ENCODE results near the gene ZNF521. TPM values are rescaled to one million over a fixed set of nuclear protein-coding genes. Genes with fewer than 3 reads are reported as not detected.

Gene ZNF521
- total and polyA plus RNA-seq, 10 of the 15 experiments (the other 5 are each of a cell fraction or from before 2014, with no cell fraction given) = 0.02 to 0.05 (median 0.04) TPM; not detected in 6

GRCh38 chr18:25228410-25228809 lies 123.6 kb downstream of the ZNF521 start:
- BruUV-seq (replicated peaks) = no TSS peak
- ChIA-PET RAD21 (ENCODE audit: unreplicated experiment) (no interaction called here), POLR2A (no interaction called here), SMC1A (ENCODE audit: uncharacterized antibody, unreplicated experiment) (no interaction called here), CTCF (no interaction called here)
- H3K4me1 ChIP-seq (ENCODE audit: control insufficient read depth, insufficient read depth, low read length) = no peaks in the 10 kb centered on the region
- no peak overlapping the region for H3K4me2 ChIP-seq (ENCODE audit: control insufficient read depth, insufficient read depth)
- no peaks in the 10 kb centered on the region for H3K9me3 ChIP-seq (replicated peaks; ENCODE audit: control insufficient read depth, insufficient read depth, low read length)
- no peak overlapping the region for H3K27ac ChIP-seq (ENCODE audit: control insufficient read depth, insufficient read depth)
- ATAC-seq (no peak), FAIRE-seq (no peak), DNase-seq (ENCODE audit: low read depth, low spot score) (no peak)
- no peaks in the 10 kb centered on the region for H3K79me2 ChIP-seq (ENCODE audit: control insufficient read depth, insufficient read depth, low read length)
- H3K27me3 ChIP-seq (replicated peaks in 1 of 2; ENCODE audit: control insufficient read depth in 2 of 2, insufficient read depth in 2 of 2, low read length in 1 of 2) = no peaks in the 10 kb centered on the region
- no peak overlapping the region for H3K9ac ChIP-seq (ENCODE audit: control insufficient read depth, insufficient read depth, low read length)
- intact Hi-C loops (cut with micrococcal nuclease; ENCODE audit: unreplicated experiment) = no loop called here
- no peak overlapping the region for H3K4me3 ChIP-seq
- no peaks in the 10 kb centered on the region for H3K36me3 ChIP-seq (ENCODE audit: control insufficient read depth in 2 of 2, insufficient read depth in 2 of 2, low read length in 1 of 2)
- no peak overlapping the region for H2AFZ ChIP-seq (ENCODE audit: control insufficient read depth, low read depth, low read length)
- no peaks in the 10 kb centered on the region for H4K20me1 ChIP-seq (ENCODE audit: control insufficient read depth, insufficient read depth)
- WGBS (ENCODE audit: insufficient coverage, insufficient replicate concordance, low lambda C conversion rate, missing lambda C conversion rate) = 0% methylated on average over 1 of the region's 1 CpG
- in situ Hi-C loops (cut with MboI) = no loop called here
- TF ChIP-seq, protein P1, sequence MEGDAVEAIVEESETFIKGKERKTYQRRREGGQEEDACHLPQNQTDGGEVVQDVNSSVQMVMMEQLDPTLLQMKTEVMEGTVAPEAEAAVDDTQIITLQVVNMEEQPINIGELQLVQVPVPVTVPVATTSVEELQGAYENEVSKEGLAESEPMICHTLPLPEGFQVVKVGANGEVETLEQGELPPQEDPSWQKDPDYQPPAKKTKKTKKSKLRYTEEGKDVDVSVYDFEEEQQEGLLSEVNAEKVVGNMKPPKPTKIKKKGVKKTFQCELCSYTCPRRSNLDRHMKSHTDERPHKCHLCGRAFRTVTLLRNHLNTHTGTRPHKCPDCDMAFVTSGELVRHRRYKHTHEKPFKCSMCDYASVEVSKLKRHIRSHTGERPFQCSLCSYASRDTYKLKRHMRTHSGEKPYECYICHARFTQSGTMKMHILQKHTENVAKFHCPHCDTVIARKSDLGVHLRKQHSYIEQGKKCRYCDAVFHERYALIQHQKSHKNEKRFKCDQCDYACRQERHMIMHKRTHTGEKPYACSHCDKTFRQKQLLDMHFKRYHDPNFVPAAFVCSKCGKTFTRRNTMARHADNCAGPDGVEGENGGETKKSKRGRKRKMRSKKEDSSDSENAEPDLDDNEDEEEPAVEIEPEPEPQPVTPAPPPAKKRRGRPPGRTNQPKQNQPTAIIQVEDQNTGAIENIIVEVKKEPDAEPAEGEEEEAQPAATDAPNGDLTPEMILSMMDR (IDR thresholded peaks at IDR 0.05 in 2 of 3, conservative IDR thresholded peaks at IDR 0.05 in 1 of 3; ENCODE audit: control insufficient read depth in 2 of 3, extremely low read depth in 1 of 3, insufficient read depth in 1 of 3, low read depth in 3 of 3, low read length in 3 of 3) = no peak
- TF ChIP-seq NFXL1 (IDR thresholded peaks at IDR 0.05; ENCODE audit: borderline replicate concordance) (no peak), RUNX3 (IDR thresholded peaks at IDR 0.05; ENCODE audit: low read length) (no peak), CHD4 (IDR thresholded peaks at IDR 0.05) (no peak), YBX1 (IDR thresholded peaks at IDR 0.05) (no peak), SUZ12 (IDR thresholded peaks at IDR 0.05; ENCODE audit: unreplicated experiment) (no peak), STAT3 (IDR thresholded peaks at IDR 0.05; ENCODE audit: low read depth, low read length) (no peak), E4F1 (IDR thresholded peaks at IDR 0.05; ENCODE audit: borderline replicate concordance, partially characterized antibody) (no peak), IRF5 (IDR thresholded peaks at IDR 0.05; ENCODE audit: borderline replicate concordance) (no peak), CREM (IDR thresholded peaks at IDR 0.05; ENCODE audit: low read depth) (no peak), ESRRA (IDR thresholded peaks at IDR 0.05; ENCODE audit: low read length) (no peak)
- TF ChIP-seq, protein P2, sequence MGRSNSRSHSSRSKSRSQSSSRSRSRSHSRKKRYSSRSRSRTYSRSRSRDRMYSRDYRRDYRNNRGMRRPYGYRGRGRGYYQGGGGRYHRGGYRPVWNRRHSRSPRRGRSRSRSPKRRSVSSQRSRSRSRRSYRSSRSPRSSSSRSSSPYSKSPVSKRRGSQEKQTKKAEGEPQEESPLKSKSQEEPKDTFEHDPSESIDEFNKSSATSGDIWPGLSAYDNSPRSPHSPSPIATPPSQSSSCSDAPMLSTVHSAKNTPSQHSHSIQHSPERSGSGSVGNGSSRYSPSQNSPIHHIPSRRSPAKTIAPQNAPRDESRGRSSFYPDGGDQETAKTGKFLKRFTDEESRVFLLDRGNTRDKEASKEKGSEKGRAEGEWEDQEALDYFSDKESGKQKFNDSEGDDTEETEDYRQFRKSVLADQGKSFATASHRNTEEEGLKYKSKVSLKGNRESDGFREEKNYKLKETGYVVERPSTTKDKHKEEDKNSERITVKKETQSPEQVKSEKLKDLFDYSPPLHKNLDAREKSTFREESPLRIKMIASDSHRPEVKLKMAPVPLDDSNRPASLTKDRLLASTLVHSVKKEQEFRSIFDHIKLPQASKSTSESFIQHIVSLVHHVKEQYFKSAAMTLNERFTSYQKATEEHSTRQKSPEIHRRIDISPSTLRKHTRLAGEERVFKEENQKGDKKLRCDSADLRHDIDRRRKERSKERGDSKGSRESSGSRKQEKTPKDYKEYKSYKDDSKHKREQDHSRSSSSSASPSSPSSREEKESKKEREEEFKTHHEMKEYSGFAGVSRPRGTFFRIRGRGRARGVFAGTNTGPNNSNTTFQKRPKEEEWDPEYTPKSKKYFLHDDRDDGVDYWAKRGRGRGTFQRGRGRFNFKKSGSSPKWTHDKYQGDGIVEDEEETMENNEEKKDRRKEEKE (IDR thresholded peaks at IDR 0.05) = no peak
- TF ChIP-seq, protein P3, sequence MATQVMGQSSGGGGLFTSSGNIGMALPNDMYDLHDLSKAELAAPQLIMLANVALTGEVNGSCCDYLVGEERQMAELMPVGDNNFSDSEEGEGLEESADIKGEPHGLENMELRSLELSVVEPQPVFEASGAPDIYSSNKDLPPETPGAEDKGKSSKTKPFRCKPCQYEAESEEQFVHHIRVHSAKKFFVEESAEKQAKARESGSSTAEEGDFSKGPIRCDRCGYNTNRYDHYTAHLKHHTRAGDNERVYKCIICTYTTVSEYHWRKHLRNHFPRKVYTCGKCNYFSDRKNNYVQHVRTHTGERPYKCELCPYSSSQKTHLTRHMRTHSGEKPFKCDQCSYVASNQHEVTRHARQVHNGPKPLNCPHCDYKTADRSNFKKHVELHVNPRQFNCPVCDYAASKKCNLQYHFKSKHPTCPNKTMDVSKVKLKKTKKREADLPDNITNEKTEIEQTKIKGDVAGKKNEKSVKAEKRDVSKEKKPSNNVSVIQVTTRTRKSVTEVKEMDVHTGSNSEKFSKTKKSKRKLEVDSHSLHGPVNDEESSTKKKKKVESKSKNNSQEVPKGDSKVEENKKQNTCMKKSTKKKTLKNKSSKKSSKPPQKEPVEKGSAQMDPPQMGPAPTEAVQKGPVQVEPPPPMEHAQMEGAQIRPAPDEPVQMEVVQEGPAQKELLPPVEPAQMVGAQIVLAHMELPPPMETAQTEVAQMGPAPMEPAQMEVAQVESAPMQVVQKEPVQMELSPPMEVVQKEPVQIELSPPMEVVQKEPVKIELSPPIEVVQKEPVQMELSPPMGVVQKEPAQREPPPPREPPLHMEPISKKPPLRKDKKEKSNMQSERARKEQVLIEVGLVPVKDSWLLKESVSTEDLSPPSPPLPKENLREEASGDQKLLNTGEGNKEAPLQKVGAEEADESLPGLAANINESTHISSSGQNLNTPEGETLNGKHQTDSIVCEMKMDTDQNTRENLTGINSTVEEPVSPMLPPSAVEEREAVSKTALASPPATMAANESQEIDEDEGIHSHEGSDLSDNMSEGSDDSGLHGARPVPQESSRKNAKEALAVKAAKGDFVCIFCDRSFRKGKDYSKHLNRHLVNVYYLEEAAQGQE (IDR thresholded peaks at IDR 0.05; ENCODE audit: low read depth, low read length) = no peak
